Neural progenitor cell (in vitro differentiated cells): ENCODE measurements around the gene DCST1.
A peak's percentile ranks its signal among the peaks of the same experiment; 100 is the strongest.

Source experiments
- CTCF ChIP-seq: fragments of 200-600 bp; sonication (generic); IDR thresholded peaks from 2 replicates; pipeline ENCODE4 v1.5.1; 2017; ENCODE audit warnings: antibody characterized with exemption, mild to moderate bottlenecking
- EZH2 ChIP-seq: fragments of 200-600 bp; sonication (generic); IDR thresholded peaks from 2 replicates; pipeline ENCODE4 v1.6.1; 2017; ENCODE audit warnings: antibody characterized with exemption, mild to moderate bottlenecking, moderate library complexity

- TF ChIP-seq EZH2 (no peak), CTCF (peak; percentile 92)
Observed at GRCh38 chr1:155061381-155062150, 27.9 kb downstream of the DCST1 start.
